GM23248 (cell line): ENCODE measurements around the gene TRPC4. TPM values are rescaled to one million over a fixed set of nuclear protein-coding genes. Genes with fewer than 3 reads are reported as not detected.

ENCODE experiments used
- DNase-seq: peaks from one replicate; pipeline ENCODE4 v3.0.0-alpha.2; 2015
- H2AFZ ChIP-seq: fragments of 200-600 bp; sonication (generic); 2 replicates; pipeline ENCODE4 v1.6.1; 2016; ENCODE audit warnings: antibody characterized with exemption
- H3F3A ChIP-seq: fragments of 200-600 bp; sonication (generic); 2 replicates; pipeline ENCODE4 v1.6.1; 2016; ENCODE audit warnings: mild to moderate bottlenecking, antibody characterized with exemption, mixed run types; ENCODE audit not compliant: insufficient read depth
- H3K27ac ChIP-seq: fragments of 200-600 bp; sonication (generic); 2 replicates; pipeline ENCODE4 v1.5.1; 2016; ENCODE audit warnings: mild to moderate bottlenecking
- H3K27me3 ChIP-seq: fragments of 200-600 bp; sonication (generic); replicated peaks from 2 replicates; pipeline ENCODE4 v1.6.1; 2016; ENCODE audit warnings: mild to moderate bottlenecking; ENCODE audit not compliant: insufficient read depth
- H3K36me3 ChIP-seq: fragments of 200-600 bp; sonication (generic); 2 replicates; pipeline ENCODE4 v1.6.1; 2016; ENCODE audit warnings: low read depth, mild to moderate bottlenecking
- H3K4me1 ChIP-seq: fragments of 200-600 bp; sonication (generic); 2 replicates; pipeline ENCODE4 v1.6.1; 2016; ENCODE audit warnings: mild to moderate bottlenecking; ENCODE audit not compliant: insufficient read depth
- H3K4me2 ChIP-seq: fragments of 200-600 bp; sonication (generic); one replicate; pipeline ENCODE4 v1.6.1; 2016; ENCODE audit warnings: mild to moderate bottlenecking; ENCODE audit not compliant: unreplicated experiment
- H3K4me3 ChIP-seq: fragments of 200-600 bp; sonication (generic); 2 replicates; pipeline ENCODE4 v1.5.1; 2016; ENCODE audit warnings: mild to moderate bottlenecking
- H3K79me2 ChIP-seq: fragments of 200-600 bp; sonication (generic); 2 replicates; pipeline ENCODE4 v1.6.1; 2016; ENCODE audit warnings: mild to moderate bottlenecking; ENCODE audit not compliant: insufficient read depth
- H3K9ac ChIP-seq: fragments of 200-600 bp; sonication (generic); 2 replicates; pipeline ENCODE4 v1.6.1; 2016; ENCODE audit warnings: mild to moderate bottlenecking
- H3K9me2 ChIP-seq: fragments of 200-600 bp; sonication (generic); 2 replicates; pipeline ENCODE4 v1.6.1; 2016; ENCODE audit warnings: mixed run types, mild to moderate bottlenecking, moderate library complexity; ENCODE audit not compliant: insufficient read depth
- H3K9me3 ChIP-seq: fragments of 200-600 bp; sonication (generic); one replicate; pipeline ENCODE4 v1.6.1; 2017; ENCODE audit warnings: low read depth
- H4K20me1 ChIP-seq: fragments of 200-600 bp; sonication (generic); 2 replicates; pipeline ENCODE4 v1.6.0; 2016; ENCODE audit not compliant: insufficient read depth
- EZH2 ChIP-seq: fragments of 200-600 bp; sonication (generic); IDR thresholded peaks from 2 replicates; pipeline ENCODE4 v1.6.1; 2018; ENCODE audit warnings: antibody characterized with exemption, mild to moderate bottlenecking; ENCODE audit not compliant: insufficient read depth, poor library complexity, severe bottlenecking
- EZH2phosphoT487 ChIP-seq: fragments of 200-600 bp; sonication (generic); IDR thresholded peaks from 2 replicates; pipeline ENCODE4 v1.6.1; 2018; ENCODE audit warnings: antibody characterized with exemption, moderate library complexity, mild to moderate bottlenecking, low read depth; ENCODE audit not compliant: insufficient read depth
- WGBS, 2 experiments: methylation state at CpG; one replicate each; pipeline ENCODE4 v1.1.6; 2015 to 2017; ENCODE audit warnings: low lambda C conversion rate in 2 of 2, low coverage in 1 of 2; ENCODE audit errors: missing lambda C conversion rate in 2 of 2; 5-methylcytosine and 5-hydroxymethylcytosine counted together
- in situ Hi-C: fragments of 300-500 bp; cut with MboI; formaldehyde crosslinking; loops from 2 replicates; pipeline ENCODE4 v1.15.0; 2020
- polyA plus RNA-seq: library from polyadenylated mRNA; unstranded; fragments of >200 nt; fragmentation: Nextera tagmentation; extraction: Ambion mirVana; gene quantifications from 2 replicates; pipeline ENCODE4 v1.2.1, GENCODE V29; 2016
- total RNA-seq: library from RNA; depleted of rRNA; stranded (reverse); fragments of >200 nt; shearing (Covaris generic); gene quantifications from 2 replicates; pipeline ENCODE4 v1.2.3, GENCODE V29; 2014

The TRPC4 gene
- total and polyA plus RNA-seq, 2 experiments from 2014 or later, result 6.7 to 10.5 TPM

GRCh38 chr13:37636701-37637100 lies 232.9 kb downstream of the TRPC4 start:
- no peak overlapping the region for H3K4me2 ChIP-seq
- H3K9me3 ChIP-seq, result no peaks in the 10 kb centered on the region
- WGBS, 2 experiments, result 84 to 86% methylated on average over 8 of the region's 8 CpGs
- no peak overlapping the region for H3K27ac ChIP-seq
- H3K36me3 ChIP-seq, result no peaks in the 10 kb centered on the region
- H3K9me2 ChIP-seq, result no peaks in the 10 kb centered on the region
- H3K4me1 ChIP-seq, result peaks cover 9% of the 10 kb centered on the region
- H4K20me1 ChIP-seq, result no peaks in the 10 kb centered on the region
- no peak overlapping the region for H2AFZ ChIP-seq
- in situ Hi-C loops, result loop anchor here (25.0 kb wide), 5 partner anchors 426 to 1126 kb away; no protein-coding TSS in a partner anchor
- no peaks in the 10 kb centered on the region for H3K79me2 ChIP-seq
- DNase-seq, result no peak
- TF ChIP-seq EZH2, result no peak
- no peak for TF ChIP-seq EZH2phosphoT487
- H3K4me3 ChIP-seq, result no peak overlapping the region
- no peaks in the 10 kb centered on the region for H3K27me3 ChIP-seq
- no peak overlapping the region for H3K9ac ChIP-seq
- H3F3A ChIP-seq, result no peaks in the 10 kb centered on the region

GRCh38 chr13:37632294-37632693 lies 237.3 kb downstream of the TRPC4 start:
- TF ChIP-seq EZH2phosphoT487 (no peak), EZH2 (no peak)
- DNase-seq, result no peak
- Histone ChIP-seq H3K9me3 (no peaks in the 10 kb centered on the region), H3F3A (no peaks in the 10 kb centered on the region), H3K9ac (no peak overlapping the region), H4K20me1 (no peaks in the 10 kb centered on the region), H3K4me1 (no peaks in the 10 kb centered on the region), H3K36me3 (no peaks in the 10 kb centered on the region), H3K4me3 (no peak overlapping the region), H3K9me2 (no peaks in the 10 kb centered on the region), H3K27me3 (no peaks in the 10 kb centered on the region), H3K79me2 (no peaks in the 10 kb centered on the region), H2AFZ (no peak overlapping the region), H3K27ac (no peak overlapping the region), H3K4me2 (no peak overlapping the region)
- in situ Hi-C loops, result loop anchor here (25.0 kb wide), 5 partner anchors 430 to 1130 kb away; no protein-coding TSS in a partner anchor
- 77 to 80% methylated on average over 5 of the region's 5 CpGs for whole genome bisulfite sequencing, 2 experiments

GRCh38 chr13:37627428-37627827 lies 242.1 kb downstream of the TRPC4 start:
- in situ Hi-C loops, result loop anchor here (25.0 kb wide), 5 partner anchors 435 to 1135 kb away; no protein-coding TSS in a partner anchor

GRCh38 chr13:37621811-37622361 lies 247.7 kb downstream of the TRPC4 start:
- Histone ChIP-seq H3K9ac (no peak overlapping the region), H3K4me2 (peak overlapping the region; percentile 4), H3K4me1 (peaks cover 43% of the 10 kb centered on the region), H3F3A (peaks cover 38% of the 10 kb centered on the region), H3K27ac (peak overlapping the region; percentile 39), H3K9me3 (no peaks in the 10 kb centered on the region), H3K79me2 (no peaks in the 10 kb centered on the region), H2AFZ (peak overlapping the region; percentile 22; the same call in 1 of the 2 replicates), H3K4me3 (no peak overlapping the region), H3K27me3 (no peaks in the 10 kb centered on the region), H3K9me2 (no peaks in the 10 kb centered on the region), H4K20me1 (no peaks in the 10 kb centered on the region), H3K36me3 (no peaks in the 10 kb centered on the region)
- WGBS, 2 experiments, result 63 to 71% methylated on average over 3 of the region's 3 CpGs
- TF ChIP-seq EZH2 (no peak), EZH2phosphoT487 (no peak)
- DNase-seq, result peak; percentile 61
- in situ Hi-C loops, result no loop called here

More at GRCh38 chr13:37627428-37627827, 242.1 kb downstream of the TRPC4 start:
- Histone ChIP-seq H3K4me3 (no peak overlapping the region), H3K9me2 (no peaks in the 10 kb centered on the region), H3K4me2 (no peak overlapping the region), H3K9me3 (no peaks in the 10 kb centered on the region), H2AFZ (no peak overlapping the region), H3F3A (peaks cover 4% of the 10 kb centered on the region; the same call in 1 of the 2 replicates), H3K27ac (no peak overlapping the region), H4K20me1 (no peaks in the 10 kb centered on the region), H3K36me3 (no peaks in the 10 kb centered on the region), H3K79me2 (no peaks in the 10 kb centered on the region), H3K9ac (no peak overlapping the region), H3K27me3 (no peaks in the 10 kb centered on the region), H3K4me1 (peaks cover 3% of the 10 kb centered on the region; the same call in 1 of the 2 replicates)
- TF ChIP-seq EZH2phosphoT487 (no peak), EZH2 (no peak)
- 87 to 95% methylated on average over 4 of the region's 4 CpGs for WGBS, 2 experiments
- no peak for DNase-seq
